Stimulated activated CD4-positive, alpha-beta T cell treated with anti-CD3 and anti-CD28 coated beads, Interleukin-12 subunit alpha, Interleukin-12 subunit beta, amount 100 ng/mL, for 24 hours (primary cell): ENCODE data around the gene PAPOLB.

Source experiments
- DNase-seq, 2 experiments: peaks; one replicate each; pipeline ENCODE4 v3.0.0-alpha.2; 2020; ENCODE audit warnings: low read depth in 2 of 2

Gene PAPOLB

GRCh38 chr7:4878336-4879335, 16.8 kb upstream of the PAPOLB start:
- DNase-seq = no peak

- DNase-seq = no peak
Observed at GRCh38 chr7:4876586-4876985, 14.8 kb upstream of the PAPOLB start.

GRCh38 chr7:4875391-4875790, 13.6 kb upstream of the PAPOLB start:
- DNase-seq = no peak

GRCh38 chr7:4873071-4873944, 11.5 kb upstream of the PAPOLB start:
- DNase-seq = no peak

GRCh38 chr7:4871930-4872675, 10.3 kb upstream of the PAPOLB start:
- no peak for DNase-seq

- no peak for DNase-seq
Observed at GRCh38 chr7:4871056-4871680, 9.3 kb upstream of the PAPOLB start.

GRCh38 chr7:4868493-4868892, 6.7 kb upstream of the PAPOLB start:
- no peak for DNase-seq

GRCh38 chr7:4866528-4867496, 5.0 kb upstream of the PAPOLB start:
- DNase-seq = no peak

- DNase-seq = no peak
Observed at GRCh38 chr7:4862156-4862555, 326 bp upstream of the PAPOLB start.

GRCh38 chr7:4861227-4861626, 603 bp downstream of the PAPOLB start:
- DNase-seq = no peak

- no peak for DNase-seq
Observed at GRCh38 chr7:4857189-4857588, 4.6 kb downstream of the PAPOLB start.

- DNase-seq = no peak
Observed at GRCh38 chr7:4856336-4857057, 5.3 kb downstream of the PAPOLB start.

GRCh38 chr7:4854916-4855315, 6.9 kb downstream of the PAPOLB start:
- DNase-seq = no peak

- DNase-seq = no peak
Observed at GRCh38 chr7:4851459-4852422, 10.1 kb downstream of the PAPOLB start.

GRCh38 chr7:4850262-4850795, 11.5 kb downstream of the PAPOLB start:
- no peak for DNase-seq

- DNase-seq = no peak
Observed at GRCh38 chr7:4849390-4849789, 12.4 kb downstream of the PAPOLB start.

- no peak for DNase-seq
Observed at GRCh38 chr7:4845740-4846142, 16.1 kb downstream of the PAPOLB start.
